ENCODE results near the gene AP5B1.

GRCh38 chr11:65767406-65767805 is 13.4 kb downstream of the AP5B1 start:
- no peak for TF ChIP-seq ZNF677 (tag by site-specific recombination; IDR thresholded peaks at IDR 0.05)
- TF ChIP-seq REST (tag by site-specific recombination; IDR thresholded peaks at IDR 0.05) = no peak
- TF ChIP-seq CTCF (tag by site-specific recombination; IDR thresholded peaks at IDR 0.05) = no peak
- no peak for TF ChIP-seq ZNF302 (tag by site-specific recombination; IDR thresholded peaks at IDR 0.05; ENCODE audit: low read depth)
- no peak for TF ChIP-seq ZSCAN4 (tag by site-specific recombination; IDR thresholded peaks at IDR 0.05)
- TF ChIP-seq ZNF664 (tag by site-specific recombination; IDR thresholded peaks at IDR 0.05) = no peak
- TF ChIP-seq PATZ1 (tag by site-specific recombination; IDR thresholded peaks at IDR 0.05) = no peak
- TF ChIP-seq ZNF473 (tag by site-specific recombination; IDR thresholded peaks at IDR 0.05) = no peak
- TF ChIP-seq ZNF558 (tag by site-specific recombination; IDR thresholded peaks at IDR 0.05) = no peak
- TF ChIP-seq TCF7L2 (IDR thresholded peaks at IDR 0.05; ENCODE audit: borderline replicate concordance, low read depth, low read length) = no peak
- TF ChIP-seq PRDM2 (tag by site-specific recombination; IDR thresholded peaks at IDR 0.05; ENCODE audit: borderline replicate concordance) = no peak
- TF ChIP-seq SALL2 (tag by site-specific recombination; IDR thresholded peaks at IDR 0.05; ENCODE audit: borderline replicate concordance) = no peak
- no peak for TF ChIP-seq SCRT1 (tag by site-specific recombination; IDR thresholded peaks at IDR 0.05; ENCODE audit: borderline replicate concordance)
- TF ChIP-seq ZEB2 (tag by site-specific recombination; IDR thresholded peaks at IDR 0.05) = no peak

Data from HEK293 (cell line).